GM23248 (cell line): ENCODE measurements around the gene GPNMB.

ENCODE experiments used
- EZH2 ChIP-seq: fragments of 200-600 bp; sonication (generic); IDR thresholded peaks from 2 replicates; pipeline ENCODE4 v1.6.1; 2018; ENCODE audit warnings: antibody characterized with exemption, mild to moderate bottlenecking; ENCODE audit not compliant: insufficient read depth, poor library complexity, severe bottlenecking
- EZH2phosphoT487 ChIP-seq: fragments of 200-600 bp; sonication (generic); IDR thresholded peaks from 2 replicates; pipeline ENCODE4 v1.6.1; 2018; ENCODE audit warnings: antibody characterized with exemption, moderate library complexity, mild to moderate bottlenecking, low read depth; ENCODE audit not compliant: insufficient read depth

DNA sequence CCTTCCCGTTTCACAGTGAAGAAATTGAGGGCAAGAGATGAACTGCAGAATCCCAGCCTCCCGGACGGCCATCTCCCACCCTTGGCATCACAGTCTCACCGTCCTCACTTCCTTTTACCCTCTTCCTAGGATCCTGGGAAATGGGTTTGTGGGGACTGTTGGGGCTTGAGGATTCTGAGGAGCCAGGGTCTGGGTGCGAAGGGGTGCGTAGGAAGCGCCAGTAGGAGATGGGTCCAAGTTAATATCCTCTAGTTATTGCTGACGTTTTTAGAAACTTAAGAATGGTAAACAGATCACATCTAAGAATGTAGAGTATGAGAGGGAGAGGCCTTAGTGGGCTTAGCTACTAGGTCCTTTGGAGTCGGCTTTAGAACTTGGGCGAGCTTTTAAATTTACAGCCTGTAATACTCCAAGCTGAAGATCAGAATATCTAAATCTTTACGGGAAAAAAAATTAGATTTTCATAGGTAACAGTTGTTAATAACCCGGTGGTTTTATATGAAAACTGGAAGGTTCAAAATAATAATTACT, 53.3 kb downstream of the GPNMB start:
- TF ChIP-seq EZH2 (no peak), EZH2phosphoT487 (no peak)
